SK-N-SH treated with all-trans-retinoic acid at 6 μM for 48 hours (cell line): ENCODE data around the gene DCST2.

Experiments used
- ATAC-seq: fragments of 200-7000 bp; cut with Tn5 transposase; 3 replicates; pipeline ENCODE4 v1.9.1; 2020; ENCODE audit warnings: mild to moderate bottlenecking, moderate library complexity
- ARNTL ChIP-seq: fragments of 450-650 bp; formaldehyde crosslinking; IDR thresholded peaks from 2 replicates; pipeline ENCODE4 v1.5.0; 2020; ENCODE audit warnings: low read depth, mild to moderate bottlenecking, moderate library complexity, borderline replicate concordance
- CREB5 ChIP-seq: fragments of 250-450 bp; sonication (Bioruptor Pico); IDR thresholded peaks from 2 replicates; pipeline ENCODE4 v1.5.1; 2020; ENCODE audit warnings: low read depth, mild to moderate bottlenecking, moderate library complexity
- ESRRG ChIP-seq: fragments of 250-450 bp; sonication (Bioruptor Pico); IDR thresholded peaks from 2 replicates; pipeline ENCODE4 v1.6.1; 2021; ENCODE audit warnings: mild to moderate bottlenecking
- GLIS3 ChIP-seq: fragments of 250-450 bp; sonication (Bioruptor Pico); IDR thresholded peaks from 2 replicates; pipeline ENCODE4 v1.5.0; 2020; ENCODE audit warnings: mild to moderate bottlenecking, moderate library complexity
- ISL1 ChIP-seq: fragments of 250-450 bp; sonication (Bioruptor Pico); IDR thresholded peaks from 2 replicates; pipeline ENCODE4 v2.1.2; 2022; ENCODE audit warnings: mild to moderate bottlenecking, moderate library complexity
- OSR1 ChIP-seq: fragments of 250-450 bp; sonication (Bioruptor Pico); IDR thresholded peaks from 2 replicates; pipeline ENCODE4 v1.8.0; 2022; ENCODE audit warnings: moderate library complexity, mild to moderate bottlenecking, inconsistent platforms
- PATZ1 ChIP-seq: fragments of 250-450 bp; sonication (Bioruptor Pico); IDR thresholded peaks from 2 replicates; pipeline ENCODE4 v1.8.0; 2020; ENCODE audit warnings: mild to moderate bottlenecking, moderate library complexity, borderline replicate concordance
- POU6F1 ChIP-seq: fragments of 250-450 bp; sonication (Bioruptor Pico); IDR thresholded peaks from 2 replicates; pipeline ENCODE4 v1.8.0; 2021; ENCODE audit warnings: low read depth, mild to moderate bottlenecking, moderate library complexity, borderline replicate concordance
- PPARA ChIP-seq: fragments of 250-450 bp; sonication (Bioruptor Pico); IDR thresholded peaks from 2 replicates; pipeline ENCODE4 v1.5.0; 2020; ENCODE audit warnings: mild to moderate bottlenecking, borderline replicate concordance
- RARB ChIP-seq: fragments of 250-450 bp; sonication (Bioruptor Pico); IDR thresholded peaks from 2 replicates; pipeline ENCODE4 v1.8.0; 2021; ENCODE audit warnings: mild to moderate bottlenecking, moderate library complexity
- SNAI2 ChIP-seq: fragments of 250-450 bp; sonication (Bioruptor Pico); IDR thresholded peaks from 2 replicates; pipeline ENCODE4 v1.5.0; 2020; ENCODE audit warnings: mild to moderate bottlenecking, moderate library complexity
- TOX ChIP-seq: fragments of 250-450 bp; sonication (Bioruptor Pico); IDR thresholded peaks from 2 replicates; pipeline ENCODE4 v1.8.0; 2021; ENCODE audit warnings: mild to moderate bottlenecking, moderate library complexity, borderline replicate concordance
- TSHZ2 ChIP-seq: fragments of 250-450 bp; sonication (Bioruptor Pico); IDR thresholded peaks from 2 replicates; pipeline ENCODE4 v1.5.0; 2020; ENCODE audit warnings: mild to moderate bottlenecking, moderate library complexity
- ZFP3 ChIP-seq: fragments of 250-450 bp; sonication (Bioruptor Pico); IDR thresholded peaks from 2 replicates; pipeline ENCODE4 v1.5.0; 2020; ENCODE audit warnings: mild to moderate bottlenecking, moderate library complexity
- ZFP30 ChIP-seq: fragments of 450-650 bp; formaldehyde crosslinking; IDR thresholded peaks from 2 replicates; pipeline ENCODE4 v1.5.0; 2022; ENCODE audit warnings: mild to moderate bottlenecking, moderate library complexity
- ZNF565 ChIP-seq: fragments of 450-650 bp; formaldehyde crosslinking; conservative IDR thresholded peaks from 2 replicates; pipeline ENCODE4 v1.5.0; 2020; ENCODE audit warnings: low read depth, mild to moderate bottlenecking, moderate library complexity
- ZNF8 ChIP-seq: fragments of 450-650 bp; formaldehyde crosslinking; IDR thresholded peaks from 2 replicates; pipeline ENCODE4 v1.5.0; 2020; ENCODE audit warnings: mild to moderate bottlenecking, moderate library complexity

Gene DCST2

GRCh38 chr1:155063550-155064110 is 30.0 kb upstream of the DCST2 start, which contains the start of gene EFNA4:
EFNA4 (plus strand) TSS chr1:155063740; CDS start chr1:155063824, 84 bp downstream.
- no peak for TF ChIP-seq ISL1
- peak; percentile 90 for ATAC-seq

- ATAC-seq = no peak
- TF ChIP-seq OSR1 (no peak), ZFP30 (CRISPR knock-in tag) (no peak), ESRRG (CRISPR knock-in tag) (no peak), ZNF565 (CRISPR knock-in tag) (no peak), POU6F1 (CRISPR knock-in tag) (no peak), PATZ1 (no peak), PPARA (CRISPR knock-in tag) (no peak), ARNTL (no peak), ISL1 (no peak), TOX (no peak)
- TF ChIP-seq, all 23 proteins: peak for 0
Measured at GRCh38 chr1:155062702-155063411, 29.3 kb upstream of the DCST2 start.

GRCh38 chr1:155062151-155062686 is 28.6 kb upstream of the DCST2 start:
- TF ChIP-seq ZNF8 (CRISPR knock-in tag) = no peak
- no peak for TF ChIP-seq GLIS3
- TF ChIP-seq ESRRG (CRISPR knock-in tag) = no peak
- no peak for TF ChIP-seq PPARA (CRISPR knock-in tag)
- TF ChIP-seq CREB5 (CRISPR knock-in tag) = no peak
- no peak for TF ChIP-seq TSHZ2 (CRISPR knock-in tag)
- no peak for TF ChIP-seq ZFP3 (CRISPR knock-in tag)
- no peak for ATAC-seq

- peak; percentile 72 for ATAC-seq
Measured at GRCh38 chr1:155061381-155062150, 28.0 kb upstream of the DCST2 start.

GRCh38 chr1:155060736-155061135 is 27.2 kb upstream of the DCST2 start:
- TF ChIP-seq PPARA (CRISPR knock-in tag) (no peak), POU6F1 (CRISPR knock-in tag) (no peak), TOX (no peak), RARB (CRISPR knock-in tag) (no peak), SNAI2 (CRISPR knock-in tag) (no peak), ARNTL (no peak)

More at GRCh38 chr1:155061381-155062150, 28.0 kb upstream of the DCST2 start:
- TF ChIP-seq ZFP30 (CRISPR knock-in tag) (no peak), ZFP3 (CRISPR knock-in tag) (no peak), OSR1 (no peak)

More at GRCh38 chr1:155060736-155061135, 27.2 kb upstream of the DCST2 start:
- ATAC-seq = no peak
